ENCODE results near the gene MCTP1. TPM values are rescaled to one million over a fixed set of nuclear protein-coding genes. Genes with fewer than 3 reads are reported as not detected.

MCTP1 gene
- total and polyA plus RNA-seq, 2 of the 8 experiments (the other 6 are each of a cell fraction or from before 2014, with no cell fraction given): 0.56 to 3.4 TPM

GRCh38 chr5:95098012-95098411 lies 186.9 kb downstream of the MCTP1 start:
- FAIRE-seq: no peak
- Histone ChIP-seq H3K79me1 (ENCODE audit: low read depth, low read length) (no peaks in the 10 kb centered on the region), H4K91ac (replicated peaks; ENCODE audit: insufficient read length, low read length) (no peak overlapping the region), H3K9me3 (ENCODE audit: insufficient read depth in 2 of 2, low read depth in 1 of 2, low read length in 1 of 2) (no peaks in the 10 kb centered on the region), H2BK20ac (ENCODE audit: low read length) (no peak overlapping the region), H3K9ac (replicated peaks in 1 of 4; ENCODE audit: extremely low read depth in 1 of 4, low read depth in 3 of 4, low read length in 3 of 4) (no peak overlapping the region), H3K23me2 (ENCODE audit: low read depth, low read length) (no peaks in the 10 kb centered on the region), H3K27me3 (replicated peaks in 1 of 4; ENCODE audit: control insufficient read depth in 3 of 4, extremely low read depth in 1 of 4, insufficient read depth in 3 of 4, low read length in 3 of 4) (no peaks in the 10 kb centered on the region), H4K5ac (ENCODE audit: insufficient read length, low read depth, low read length) (no peak overlapping the region), H4K20me1 (replicated peaks in 1 of 2; ENCODE audit: control insufficient read depth in 1 of 2, insufficient read depth in 2 of 2, low read length in 2 of 2) (no peaks in the 10 kb centered on the region), H3K56ac (replicated peaks; ENCODE audit: insufficient read length, low read depth, low read length) (no peak overlapping the region), H3K23ac (ENCODE audit: insufficient read length) (no peak overlapping the region), H3K4me2 (ENCODE audit: insufficient read depth in 1 of 2, low read depth in 2 of 2, low read length in 2 of 2) (no peak overlapping the region), H3K4ac (replicated peaks; ENCODE audit: insufficient read length, low read depth, low read length) (no peak overlapping the region), H2AK5ac (ENCODE audit: low read depth, low read length) (no peak overlapping the region), H2BK5ac (ENCODE audit: low read depth, low read length) (no peak overlapping the region), H3K36me3 (ENCODE audit: control insufficient read depth in 2 of 4, insufficient read depth in 4 of 4, low read length in 3 of 4) (no peaks in the 10 kb centered on the region), H2BK120ac (replicated peaks; ENCODE audit: low read depth, low read length) (no peak overlapping the region), H3K18ac (ENCODE audit: extremely low read depth, low read length) (no peak overlapping the region), H3K27ac (ENCODE audit: low read depth, low read length) (no peak overlapping the region), H2BK12ac (ENCODE audit: low read depth, low read length) (no peak overlapping the region), H3K4me1 (replicated peaks in 1 of 4; ENCODE audit: control insufficient read depth in 3 of 4, insufficient read depth in 4 of 4, low read length in 3 of 4) (peaks cover 0 to 5% (median 0%) of the 10 kb centered on the region in 4 experiments; a peak in 2 of 7 replicates), H2AFZ (ENCODE audit: low read length) (no peak overlapping the region), H2BK15ac (ENCODE audit: low read length) (no peak overlapping the region), H3K79me2 (ENCODE audit: control insufficient read depth in 1 of 2, insufficient read depth in 2 of 2, low read length in 2 of 2) (no peaks in the 10 kb centered on the region), H4K8ac (ENCODE audit: extremely low read depth, insufficient read depth, low read length) (no peak overlapping the region), H3K4me3 (ENCODE audit: extremely low read depth in 1 of 4, insufficient read depth in 2 of 4, low read depth in 3 of 4, low read length in 4 of 4) (no peak overlapping the region), H3K14ac (ENCODE audit: insufficient read length) (no peak overlapping the region)
- ChIA-PET CTCF (ENCODE audit: partially characterized antibody) (interaction anchor here (1.6 kb wide), 1 partner anchor 13 kb away, joined by 4 read pairs; no protein-coding TSS in a partner anchor), POLR2A (ENCODE audit: partially characterized antibody) (no interaction called here)
- 97% methylated on average over 2 of the region's 2 CpGs; no CpG with 5 or more reads in 1 of the 2 experiments for WGBS, 2 experiments (ENCODE audit: extremely low coverage in 1 of 2, insufficient coverage in 1 of 2, insufficient read length in 1 of 2, insufficient replicate concordance in 2 of 2, low coverage in 1 of 2, low lambda C conversion rate in 2 of 2, missing lambda C conversion rate in 1 of 2)
- DNase-seq (ENCODE audit: low read depth in 1 of 2, low spot score in 2 of 2): no peak
- TF ChIP-seq ZNF274 (IDR thresholded peaks at IDR 0.05; ENCODE audit: borderline replicate concordance, extremely low read depth, low read length) (no peak), FOSL1 (IDR thresholded peaks at IDR 0.05; ENCODE audit: insufficient read depth, low read depth, low read length) (no peak), RBBP5 (IDR thresholded peaks at IDR 0.05; ENCODE audit: borderline replicate concordance, low read depth, low read length) (no peak), EP300 (IDR thresholded peaks at IDR 0.05; ENCODE audit: borderline replicate concordance in 1 of 2, low read depth in 2 of 2, low read length in 2 of 2) (no peak), POU5F1 (IDR thresholded peaks at IDR 0.05; ENCODE audit: low read depth, low read length) (no peak), POLR2A (IDR thresholded peaks at IDR 0.05; ENCODE audit: control extremely low read depth in 1 of 2, low read depth in 2 of 2, low read length in 2 of 2) (no peak), POLR2AphosphoS5 (IDR thresholded peaks at IDR 0.05; ENCODE audit: low read depth, low read length) (no peak), CHD1 (IDR thresholded peaks at IDR 0.05; ENCODE audit: low read depth, low read length) (no peak)

All from H1 (cell line).